Suprapubic skin (tissue), 4 donors: ENCODE data around the gene ABCA9. TPM values are rescaled to one million over a fixed set of nuclear protein-coding genes. Genes with fewer than 3 reads are reported as not detected.
"Not testable (repeated sequence)": the region's sequence is repeated elsewhere in the genome, so short reads cannot be mapped to it uniquely, and the experiment has no call there.

ENCODE experiments used
- DNase-seq, 2 donors: peaks; one replicate each; pipeline ENCODE4 v3.0.0-alpha.2; 2019; ENCODE audit warnings: low spot score in 2 of 2
- H3K27ac ChIP-seq: fragments of 200-600 bp; sonication (generic); one replicate; pipeline ENCODE4 v1.5.1; 2019
- H3K27me3 ChIP-seq: fragments of 200-600 bp; sonication (generic); one replicate; pipeline ENCODE4 v1.5.1; 2019
- H3K36me3 ChIP-seq: fragments of 200-600 bp; sonication (generic); one replicate; pipeline ENCODE4 v1.5.1; 2019
- H3K4me1 ChIP-seq: fragments of 200-600 bp; sonication (generic); one replicate; pipeline ENCODE4 v1.5.1; 2019
- H3K4me3 ChIP-seq: fragments of 200-600 bp; sonication (generic); one replicate; pipeline ENCODE4 v1.5.1; 2019; ENCODE audit warnings: mild to moderate bottlenecking
- H3K9me3 ChIP-seq: fragments of 200-600 bp; sonication (generic); one replicate; pipeline ENCODE4 v1.5.1; 2019
- CTCF ChIP-seq, 2 donors: fragments of 200-600 bp in 1 of 2; fragments of 450-650 bp in 1 of 2; sonication (generic) in 1 of 2; IDR thresholded peaks; one replicate each; pipeline ENCODE4 v1.5.1; 2016 to 2019; ENCODE audit warnings: antibody characterized with exemption in 2 of 2, mild to moderate bottlenecking in 1 of 2, moderate library complexity in 1 of 2
- EP300 ChIP-seq: sonication (generic); formaldehyde crosslinking; IDR thresholded peaks from one replicate; pipeline ENCODE4 v1.6.1; 2017; ENCODE audit warnings: antibody characterized with exemption
- POLR2A ChIP-seq, 2 donors: fragments of 450-650 bp; IDR thresholded peaks; one replicate each; pipeline ENCODE4 v1.6.1; 2017; ENCODE audit warnings: antibody characterized with exemption in 2 of 2, mild to moderate bottlenecking in 2 of 2, moderate library complexity in 2 of 2
- POLR2AphosphoS5 ChIP-seq, 3 donors: sonication (generic); formaldehyde crosslinking; IDR thresholded peaks; one replicate each; pipeline ENCODE4 v1.6.1; 2017; ENCODE audit warnings: antibody characterized with exemption in 3 of 3
- WGBS: methylation state at CpG from one replicate; pipeline ENCODE4 v1.1.5; 2018; 5-methylcytosine and 5-hydroxymethylcytosine counted together
- total RNA-seq, 4 donors: library from RNA; depleted of rRNA; stranded (reverse); fragments of >200 nt; gene quantifications; one replicate each; pipeline ENCODE4 v1.1.0, GENCODE V29; 2016

The ABCA9 gene
- total RNA-seq, 4 donors from 2014 or later: 1.7 to 69.0 (median 6.0) TPM

- H3K9me3 ChIP-seq: no peaks in the 10 kb centered on the region
- WGBS: 89% methylated on average over 3 of the region's 3 CpGs
- no peaks in the 10 kb centered on the region for H3K4me1 ChIP-seq
- no peak overlapping the region for H3K27ac ChIP-seq
- H3K27me3 ChIP-seq: no peaks in the 10 kb centered on the region
- H3K36me3 ChIP-seq: no peaks in the 10 kb centered on the region
- TF ChIP-seq CTCF (IDR thresholded peaks at IDR 0.05): no peak
- no peak overlapping the region for H3K4me3 ChIP-seq
- no peak for DNase-seq
These were observed 42.6 kb downstream of the ABCA9 start for GRCh38 chr17:69018022-69018615.

GRCh38 chr17:69015631-69016030, 45.1 kb downstream of the ABCA9 start:
- 93% methylated on average over 2 of the region's 2 CpGs for WGBS
- TF ChIP-seq EP300: no peak
- no peak for TF ChIP-seq POLR2AphosphoS5 (IDR thresholded peaks at IDR 0.05)
- TF ChIP-seq POLR2A (IDR thresholded peaks at IDR 0.05): no peak
- TF ChIP-seq CTCF (IDR thresholded peaks at IDR 0.05): no peak

GRCh38 chr17:69012895-69013805, 47.6 kb downstream of the ABCA9 start:
- TF ChIP-seq CTCF (IDR thresholded peaks at IDR 0.05) (no peak), POLR2A (IDR thresholded peaks at IDR 0.05) (no peak), EP300 (no peak), POLR2AphosphoS5 (IDR thresholded peaks at IDR 0.05) (no peak)
- H3K4me1 ChIP-seq: no peaks in the 10 kb centered on the region
- no peak for DNase-seq
- 91% methylated on average over 4 of the region's 4 CpGs for WGBS
- H3K4me3 ChIP-seq: no peak overlapping the region
- H3K36me3 ChIP-seq: peaks cover 4% of the 10 kb centered on the region
- no peaks in the 10 kb centered on the region for H3K27me3 ChIP-seq
- H3K9me3 ChIP-seq: no peaks in the 10 kb centered on the region
- H3K27ac ChIP-seq: no peak overlapping the region

More at GRCh38 chr17:69015631-69016030, 45.1 kb downstream of the ABCA9 start:
- Histone ChIP-seq H3K27ac (no peak overlapping the region), H3K4me1 (no peaks in the 10 kb centered on the region), H3K36me3 (no peaks in the 10 kb centered on the region), H3K4me3 (no peak overlapping the region), H3K9me3 (no peaks in the 10 kb centered on the region), H3K27me3 (no peaks in the 10 kb centered on the region)
- no peak for DNase-seq

GRCh38 chr17:69009930-69010329, 50.8 kb downstream of the ABCA9 start:
- DNase-seq: no peak
- no peaks in the 10 kb centered on the region for H3K27me3 ChIP-seq
- WGBS: 91% methylated on average over 3 of the region's 3 CpGs
- H3K4me1 ChIP-seq: no peaks in the 10 kb centered on the region
- TF ChIP-seq POLR2AphosphoS5 (IDR thresholded peaks at IDR 0.05): no peak
- TF ChIP-seq CTCF (IDR thresholded peaks at IDR 0.05): no peak
- peaks cover 11% of the 10 kb centered on the region for H3K36me3 ChIP-seq
- no peaks in the 10 kb centered on the region for H3K9me3 ChIP-seq
- H3K4me3 ChIP-seq: no peak overlapping the region
- H3K27ac ChIP-seq: no peak overlapping the region

GRCh38 chr17:69004759-69005158, 56.0 kb downstream of the ABCA9 start:
- H3K27ac ChIP-seq, DNase-seq, H3K4me1 ChIP-seq, H3K27me3 ChIP-seq, H3K4me3 ChIP-seq, H3K9me3 ChIP-seq: not testable (repeated sequence)
- H3K36me3 ChIP-seq: peaks cover 11% of the 10 kb centered on the region
- 93% methylated on average over 27 of the region's 27 CpGs for WGBS

- H3K36me3 ChIP-seq, H3K4me1 ChIP-seq, H3K27me3 ChIP-seq, H3K27ac ChIP-seq, H3K9me3 ChIP-seq, H3K4me3 ChIP-seq, DNase-seq: not testable (repeated sequence)
- WGBS: 100% methylated on average over 3 of the region's 3 CpGs
These were observed 61.0 kb downstream of the ABCA9 start for GRCh38 chr17:68999743-69000142.
